Suprapubic skin (tissue), 4 donors: ENCODE data around the gene RPL10.

Experiments
- EP300 ChIP-seq: sonication (generic); formaldehyde crosslinking; IDR thresholded peaks from one replicate; pipeline ENCODE4 v1.6.1; 2017; ENCODE audit warnings: antibody characterized with exemption
- POLR2A ChIP-seq, 2 donors: fragments of 450-650 bp; IDR thresholded peaks; one replicate each; pipeline ENCODE4 v1.6.1; 2017; ENCODE audit warnings: antibody characterized with exemption in 2 of 2, mild to moderate bottlenecking in 2 of 2, moderate library complexity in 2 of 2
- POLR2AphosphoS5 ChIP-seq, 3 donors: sonication (generic); formaldehyde crosslinking; IDR thresholded peaks; one replicate each; pipeline ENCODE4 v1.6.1; 2017; ENCODE audit warnings: antibody characterized with exemption in 3 of 3
- TF ChIP-seq, protein P1 (sequence below), 2 donors: fragments of 200-600 bp in 1 of 2; fragments of 450-650 bp in 1 of 2; sonication (generic) in 1 of 2; IDR thresholded peaks; one replicate each; pipeline ENCODE4 v1.5.1; 2016 to 2019; ENCODE audit warnings: antibody characterized with exemption in 2 of 2, mild to moderate bottlenecking in 1 of 2, moderate library complexity in 1 of 2

DNA sequence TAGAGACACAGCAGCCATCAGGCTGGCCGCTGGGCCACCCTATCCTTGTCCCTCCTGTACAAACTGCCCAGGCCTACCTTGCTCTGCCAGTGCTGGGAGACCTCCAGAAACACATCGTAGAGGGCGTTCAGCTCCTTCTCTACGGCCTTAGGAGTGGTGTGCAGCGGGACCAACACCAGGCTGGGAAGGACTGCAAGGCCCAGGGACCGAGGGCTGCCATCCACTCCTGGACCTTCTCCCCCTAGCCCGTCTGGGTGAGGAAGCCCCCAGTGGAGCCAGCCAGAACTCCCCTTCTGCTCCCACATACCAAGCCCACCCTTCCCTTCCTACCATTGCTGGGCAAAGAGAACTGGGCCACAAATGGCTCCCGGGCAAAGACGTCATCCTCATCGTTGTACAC is 5.0 kb downstream of the RPL10 start:
- TF ChIP-seq POLR2AphosphoS5 (IDR thresholded peaks at IDR 0.05): no peak
- TF ChIP-seq, protein P1, sequence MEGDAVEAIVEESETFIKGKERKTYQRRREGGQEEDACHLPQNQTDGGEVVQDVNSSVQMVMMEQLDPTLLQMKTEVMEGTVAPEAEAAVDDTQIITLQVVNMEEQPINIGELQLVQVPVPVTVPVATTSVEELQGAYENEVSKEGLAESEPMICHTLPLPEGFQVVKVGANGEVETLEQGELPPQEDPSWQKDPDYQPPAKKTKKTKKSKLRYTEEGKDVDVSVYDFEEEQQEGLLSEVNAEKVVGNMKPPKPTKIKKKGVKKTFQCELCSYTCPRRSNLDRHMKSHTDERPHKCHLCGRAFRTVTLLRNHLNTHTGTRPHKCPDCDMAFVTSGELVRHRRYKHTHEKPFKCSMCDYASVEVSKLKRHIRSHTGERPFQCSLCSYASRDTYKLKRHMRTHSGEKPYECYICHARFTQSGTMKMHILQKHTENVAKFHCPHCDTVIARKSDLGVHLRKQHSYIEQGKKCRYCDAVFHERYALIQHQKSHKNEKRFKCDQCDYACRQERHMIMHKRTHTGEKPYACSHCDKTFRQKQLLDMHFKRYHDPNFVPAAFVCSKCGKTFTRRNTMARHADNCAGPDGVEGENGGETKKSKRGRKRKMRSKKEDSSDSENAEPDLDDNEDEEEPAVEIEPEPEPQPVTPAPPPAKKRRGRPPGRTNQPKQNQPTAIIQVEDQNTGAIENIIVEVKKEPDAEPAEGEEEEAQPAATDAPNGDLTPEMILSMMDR (IDR thresholded peaks at IDR 0.05): no peak
- TF ChIP-seq POLR2A (IDR thresholded peaks at IDR 0.05): no peak
- TF ChIP-seq EP300: no peak
